ENCODE results near the gene SRGAP2C.
"Not testable (repeated sequence)": the region's sequence is repeated elsewhere in the genome, so short reads cannot be mapped to it uniquely, and the experiment has no call there.

GRCh38 chr1:121349332-121349967, 164.7 kb downstream of the SRGAP2C start:
- TF ChIP-seq CTCF (optimal IDR thresholded peaks at IDR 0.05 in 1 of 3, IDR thresholded peaks at IDR 0.05 in 1 of 3, conservative IDR thresholded peaks at IDR 0.05 in 1 of 3; ENCODE audit: extremely low read depth in 1 of 3, insufficient read depth in 2 of 3, low read length in 3 of 3); EZH2 (IDR thresholded peaks at IDR 0.05; ENCODE audit: low read length): not testable (repeated sequence)
